Progenitor cell of endocrine pancreas (in vitro differentiated cells): ENCODE results near the gene IFNW1. TPM values are rescaled to one million over a fixed set of nuclear protein-coding genes. Genes with fewer than 3 reads are reported as not detected.
A peak's percentile ranks its signal among the peaks of the same experiment; 100 is the strongest.

Experiments
- DNase-seq: peaks from one replicate; pipeline ENCODE4 v3.0.0; 2021; ENCODE audit warnings: low spot score; ENCODE audit not compliant: unreplicated experiment
- H3K27ac Mint-ChIP-seq: 2 replicates; pipeline ENCODE4 v1.8.0; 2021; ENCODE audit warnings: mild to moderate bottlenecking, moderate library complexity, mixed read lengths
- H3K27me3 Mint-ChIP-seq: 2 replicates; pipeline ENCODE4 v1.8.0; 2021; ENCODE audit warnings: mixed read lengths
- H3K36me3 Mint-ChIP-seq: 2 replicates; pipeline ENCODE4 v1.8.0; 2022; ENCODE audit warnings: mixed read lengths; ENCODE audit not compliant: insufficient read depth
- H3K4me1 Mint-ChIP-seq: 2 replicates; pipeline ENCODE4 v1.8.0; 2021; ENCODE audit warnings: low read depth, mixed read lengths
- H3K4me3 Mint-ChIP-seq: 2 replicates; pipeline ENCODE4 v1.8.0; 2021; ENCODE audit warnings: low read depth, mild to moderate bottlenecking, moderate library complexity, mixed read lengths
- H3K9me3 Mint-ChIP-seq: 2 replicates; pipeline ENCODE4 v1.8.0; 2021; ENCODE audit warnings: low read depth, mixed read lengths
- total RNA-seq: library from RNA; stranded (reverse); gene quantifications from 2 replicates; pipeline ENCODE4 v1.2.1, GENCODE V29; 2021
- TF ChIP-seq, protein P1 (sequence below): fragments of 200-600 bp; sonication (generic); IDR thresholded peaks from one replicate; pipeline ENCODE4 v1.5.0; 2021; ENCODE audit warnings: antibody characterized with exemption, mild to moderate bottlenecking; ENCODE audit not compliant: unreplicated experiment

Gene IFNW1
- total RNA-seq, 1 donor from 2014 or later, result not detected

DNA sequence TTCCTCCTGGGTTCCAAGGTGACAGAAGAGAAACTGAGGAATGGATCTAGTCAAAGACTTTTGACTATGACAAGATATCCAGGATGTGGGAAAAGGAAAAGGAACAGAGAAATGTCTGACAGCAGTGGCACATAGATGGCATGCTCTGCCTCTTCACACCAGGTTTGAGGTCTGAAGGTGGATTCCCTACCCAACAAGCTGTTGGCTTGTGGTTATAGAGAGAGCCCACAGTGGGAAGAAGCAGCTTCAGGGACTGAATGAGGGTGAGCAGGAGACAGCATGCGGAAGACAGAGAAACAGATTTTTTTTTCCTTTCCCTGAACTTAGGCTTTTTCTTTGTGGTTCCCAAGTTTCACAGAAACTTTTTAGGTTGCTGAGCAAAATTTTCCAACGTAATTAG lies 20.6 kb downstream of the IFNW1 start:
- Mint-ChIP-seq H3K9me3 (no peaks in the 10 kb centered on the region), H3K4me3 (no peak overlapping the region), H3K4me1 (peaks cover 10% of the 10 kb centered on the region), H3K27ac (no peak overlapping the region), H3K27me3 (peaks cover 3% of the 10 kb centered on the region), H3K36me3 (no peaks in the 10 kb centered on the region)
- no peak for DNase-seq
- TF ChIP-seq, protein P1, sequence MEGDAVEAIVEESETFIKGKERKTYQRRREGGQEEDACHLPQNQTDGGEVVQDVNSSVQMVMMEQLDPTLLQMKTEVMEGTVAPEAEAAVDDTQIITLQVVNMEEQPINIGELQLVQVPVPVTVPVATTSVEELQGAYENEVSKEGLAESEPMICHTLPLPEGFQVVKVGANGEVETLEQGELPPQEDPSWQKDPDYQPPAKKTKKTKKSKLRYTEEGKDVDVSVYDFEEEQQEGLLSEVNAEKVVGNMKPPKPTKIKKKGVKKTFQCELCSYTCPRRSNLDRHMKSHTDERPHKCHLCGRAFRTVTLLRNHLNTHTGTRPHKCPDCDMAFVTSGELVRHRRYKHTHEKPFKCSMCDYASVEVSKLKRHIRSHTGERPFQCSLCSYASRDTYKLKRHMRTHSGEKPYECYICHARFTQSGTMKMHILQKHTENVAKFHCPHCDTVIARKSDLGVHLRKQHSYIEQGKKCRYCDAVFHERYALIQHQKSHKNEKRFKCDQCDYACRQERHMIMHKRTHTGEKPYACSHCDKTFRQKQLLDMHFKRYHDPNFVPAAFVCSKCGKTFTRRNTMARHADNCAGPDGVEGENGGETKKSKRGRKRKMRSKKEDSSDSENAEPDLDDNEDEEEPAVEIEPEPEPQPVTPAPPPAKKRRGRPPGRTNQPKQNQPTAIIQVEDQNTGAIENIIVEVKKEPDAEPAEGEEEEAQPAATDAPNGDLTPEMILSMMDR, result no peak

DNA sequence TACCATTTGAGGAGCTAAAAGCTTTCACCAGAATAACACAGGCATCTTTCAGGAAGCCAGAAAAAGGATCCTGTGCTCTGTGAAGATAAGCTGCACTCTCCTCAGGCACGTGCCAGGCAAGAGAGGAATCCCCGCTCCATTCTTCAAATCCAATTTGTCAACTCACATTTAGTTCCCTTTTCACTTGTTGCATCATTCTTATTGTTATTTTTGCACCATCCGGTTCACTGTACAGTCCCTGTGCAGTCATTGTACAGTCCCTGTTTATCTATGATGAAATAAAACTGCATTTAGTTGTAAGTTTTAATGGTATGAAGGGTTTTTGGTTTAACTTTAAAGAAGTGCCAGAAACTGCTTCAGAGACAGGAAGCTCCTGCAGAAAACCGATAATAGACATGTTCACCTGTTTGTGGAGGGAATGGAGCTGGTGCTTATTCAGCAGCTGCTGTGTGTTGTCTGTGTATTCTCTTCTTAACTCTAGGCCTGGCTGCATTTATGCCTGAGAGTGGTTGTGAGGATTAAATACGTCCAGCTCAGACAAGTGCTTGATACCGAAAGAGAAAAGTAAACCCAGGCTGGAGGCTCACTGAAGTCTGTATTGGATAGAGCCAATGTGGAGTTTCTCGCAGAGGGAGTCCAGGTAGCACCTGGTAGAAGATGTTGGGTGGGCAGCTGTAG lies 22.4 kb downstream of the IFNW1 start:
- Mint-ChIP-seq H3K4me1 (peaks cover 12% of the 10 kb centered on the region), H3K27ac (peak overlapping the region; percentile 84), H3K27me3 (peaks cover 3% of the 10 kb centered on the region), H3K36me3 (no peaks in the 10 kb centered on the region), H3K9me3 (no peaks in the 10 kb centered on the region), H3K4me3 (no peak overlapping the region)
- DNase-seq, result no peak
- TF ChIP-seq, protein P1, result no peak

DNA sequence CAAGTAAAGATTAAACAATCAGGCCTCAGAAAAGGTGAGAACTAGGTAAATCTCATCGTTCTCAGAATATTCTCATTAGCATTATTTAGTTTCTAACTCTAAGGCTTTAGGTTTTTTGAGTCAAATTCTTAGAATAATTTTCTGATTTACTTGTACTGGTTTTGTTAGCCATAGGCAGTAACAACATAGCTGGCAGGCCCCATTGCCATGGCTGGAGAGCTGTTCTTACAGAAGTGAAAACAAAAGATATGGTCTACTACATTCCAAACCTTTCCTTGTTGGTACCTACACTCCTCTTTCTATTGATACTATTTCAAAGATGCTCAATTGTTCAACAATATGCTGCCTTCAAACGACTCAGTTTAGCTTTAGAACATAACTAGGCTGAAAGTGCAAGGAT lies 27.3 kb downstream of the IFNW1 start:
- Mint-ChIP-seq H3K27ac (no peak overlapping the region), H3K36me3 (no peaks in the 10 kb centered on the region), H3K9me3 (no peaks in the 10 kb centered on the region), H3K4me1 (peaks cover 11% of the 10 kb centered on the region), H3K27me3 (peaks cover 3% of the 10 kb centered on the region), H3K4me3 (no peak overlapping the region)
- TF ChIP-seq, protein P1, result no peak
- no peak for DNase-seq

DNA sequence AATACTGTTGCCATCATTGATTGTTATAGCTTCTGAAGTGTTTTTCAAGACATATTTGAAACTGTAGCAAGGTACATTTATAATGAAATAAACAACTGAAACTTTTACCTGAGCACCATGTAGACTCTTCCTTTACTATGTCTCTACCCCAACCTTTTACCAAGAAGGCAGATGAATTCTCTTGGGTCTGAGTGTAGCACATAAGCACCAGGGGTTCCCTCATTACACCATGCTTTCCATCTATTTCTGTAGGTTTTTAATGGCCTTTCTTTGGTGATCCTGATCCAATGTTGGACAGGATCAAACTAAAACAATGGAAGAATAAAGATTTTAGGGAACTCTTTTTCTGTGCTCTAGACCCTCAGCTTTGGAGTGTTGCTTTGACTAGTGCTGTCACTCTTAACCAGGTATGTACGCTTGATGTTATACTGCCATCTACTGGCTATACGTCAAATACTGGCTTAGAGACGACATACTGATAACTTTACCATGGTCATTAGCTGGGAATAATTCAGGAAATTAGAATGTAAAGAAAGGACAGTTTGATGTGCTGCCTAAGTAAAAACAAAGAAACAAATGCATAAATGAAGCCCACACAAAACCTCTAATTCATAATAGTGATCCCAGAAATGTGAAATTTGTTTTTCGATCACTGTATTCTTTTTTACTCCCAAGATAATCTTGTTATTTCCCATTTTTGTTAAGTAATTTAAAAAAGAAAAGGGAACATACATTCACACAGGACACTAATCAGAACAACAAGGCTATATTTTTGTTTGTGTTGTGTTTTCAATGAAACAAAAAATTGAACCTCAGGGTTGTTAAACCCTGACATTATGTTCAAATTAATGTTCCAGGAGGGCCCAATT lies 30.7 kb downstream of the IFNW1 start:
- TF ChIP-seq, protein P1, result peak; percentile 91
- Mint-ChIP-seq H3K36me3 (no peaks in the 10 kb centered on the region), H3K4me3 (no peak overlapping the region), H3K9me3 (no peaks in the 10 kb centered on the region), H3K27me3 (peaks cover 3% of the 10 kb centered on the region), H3K4me1 (peaks cover 9% of the 10 kb centered on the region), H3K27ac (no peak overlapping the region)
- DNase-seq, result no peak

DNA sequence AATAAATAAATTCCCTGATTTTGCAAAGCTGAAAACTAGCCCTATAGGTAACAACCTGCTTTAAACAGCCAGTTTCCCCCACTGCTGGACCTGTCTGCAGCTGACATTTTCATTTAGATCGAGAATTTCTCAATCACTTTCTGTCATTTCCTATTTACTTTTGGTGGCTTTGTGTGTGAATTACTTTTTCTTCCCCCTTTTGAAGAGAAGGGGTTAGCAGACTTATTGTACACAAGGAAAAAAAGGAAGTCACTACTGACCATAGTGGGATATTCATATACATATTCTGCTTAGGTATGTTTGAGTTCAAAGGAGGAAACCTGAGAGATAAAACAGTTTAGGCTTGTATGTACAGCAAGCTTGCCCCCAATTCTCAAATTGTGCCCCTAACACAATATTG lies 36.8 kb downstream of the IFNW1 start:
- Mint-ChIP-seq H3K27me3 (peaks cover 3% of the 10 kb centered on the region), H3K36me3 (peaks cover 1% of the 10 kb centered on the region), H3K4me1 (peaks cover 12% of the 10 kb centered on the region), H3K4me3 (no peak overlapping the region), H3K9me3 (peaks cover 5% of the 10 kb centered on the region), H3K27ac (peak overlapping the region; percentile 54)
- no peak for DNase-seq
- TF ChIP-seq, protein P1, result no peak
